ENCODE data around the gene C10orf143.
"Not testable (repeated sequence)": the region's sequence is repeated elsewhere in the genome, so short reads cannot be mapped to it uniquely, and the experiment has no call there.

C10orf143 gene

DNA sequence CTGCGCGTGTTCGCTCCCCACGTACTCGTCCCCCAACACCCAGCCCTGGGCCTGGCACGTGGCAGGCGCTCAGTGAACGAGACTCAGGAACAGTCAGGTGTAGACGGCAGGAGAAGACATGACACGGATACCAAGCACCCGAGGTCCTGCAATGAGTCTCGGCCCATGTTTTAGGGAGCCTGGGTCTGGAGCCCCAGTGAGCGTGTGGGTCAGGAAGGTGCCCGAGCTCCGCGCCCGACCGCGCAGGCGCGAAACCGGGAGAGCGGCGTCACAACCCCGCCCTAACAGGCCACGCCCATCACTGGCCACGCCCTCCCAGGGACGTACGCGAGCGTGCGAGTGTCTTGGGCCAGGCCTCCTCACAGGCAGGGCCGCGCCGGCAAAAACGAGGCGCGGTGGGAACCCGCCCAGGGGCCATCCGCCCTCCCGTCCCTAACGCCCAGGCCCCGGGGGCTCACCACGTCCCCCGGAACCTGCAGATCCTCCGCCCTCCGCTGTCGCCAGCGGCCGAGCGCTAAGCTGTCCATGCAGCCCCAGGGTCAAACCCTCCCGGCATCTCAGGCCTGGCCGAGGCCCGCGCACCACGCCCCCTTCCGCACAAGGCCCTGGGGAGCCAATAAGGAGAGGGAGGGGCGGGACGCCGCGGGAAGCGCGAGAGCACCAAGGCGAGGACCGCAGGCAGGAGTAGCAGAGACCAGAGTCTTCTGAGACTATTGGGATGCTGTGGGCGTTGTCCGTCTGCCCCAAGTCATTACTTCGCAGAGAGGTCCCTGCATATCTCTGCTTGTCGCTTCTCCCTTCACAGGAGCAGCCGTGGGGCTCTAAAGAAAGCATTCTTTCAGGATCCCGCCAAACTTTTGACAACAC is at the start of gene C10orf143:
TSS of gene C10orf143 (minus strand) at position 585 of the 867 bp plus-strand sequence. CDS start at position 527, 58 bp downstream.
- FAIRE-seq: no peak

- FAIRE-seq: no peak
Observed at GRCh38 chr10:130159192-130159794, 48.7 kb upstream of the C10orf143 start.

DNA sequence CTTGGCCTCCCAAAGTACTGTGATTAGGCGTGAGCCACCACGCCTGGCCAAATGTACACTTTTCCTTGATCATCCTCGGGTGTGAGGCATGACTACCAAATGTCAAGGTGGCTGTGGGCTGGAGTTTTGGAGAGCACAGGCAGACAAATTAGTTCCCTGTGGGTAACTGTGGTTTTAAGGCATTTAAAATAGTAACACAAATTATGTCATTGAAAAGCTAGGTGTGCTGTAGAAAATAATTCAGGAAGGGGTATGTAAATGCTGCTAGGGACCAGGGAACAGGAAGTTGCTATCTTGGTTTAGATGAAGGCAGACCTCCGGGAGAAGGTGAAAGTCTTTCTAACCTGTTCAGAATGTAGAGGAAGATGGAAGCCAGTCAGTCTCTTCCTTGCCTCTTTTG is 35.4 kb upstream of the C10orf143 start:
- no peak for FAIRE-seq

- FAIRE-seq: no peak
Observed at GRCh38 chr10:130141878-130142277, 31.2 kb upstream of the C10orf143 start.

GRCh38 chr10:130141460-130141859 is 30.8 kb upstream of the C10orf143 start:
- no peak for FAIRE-seq

GRCh38 chr10:130141038-130141437 is 30.4 kb upstream of the C10orf143 start:
- no peak for FAIRE-seq

- no peak for FAIRE-seq
Observed at GRCh38 chr10:130140425-130140824, 29.8 kb upstream of the C10orf143 start.

DNA sequence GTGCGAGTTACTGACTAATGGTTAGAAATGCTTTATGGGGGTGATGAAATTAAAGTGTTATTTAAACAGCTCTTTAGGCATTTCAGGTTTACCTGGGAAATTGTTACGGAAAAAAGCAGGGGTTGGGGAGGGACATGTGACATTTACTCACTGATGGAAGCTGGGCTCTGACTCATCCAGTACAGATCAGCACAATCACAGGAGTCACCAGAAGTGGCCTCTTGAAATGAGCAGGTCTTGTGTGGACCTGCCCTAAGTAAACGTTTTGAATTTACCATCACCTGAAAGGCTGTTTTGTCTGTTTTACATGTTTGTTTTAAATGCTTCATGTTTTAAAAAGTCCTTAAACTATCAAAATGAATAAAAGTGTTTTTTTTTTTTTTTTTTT is 27.8 kb upstream of the C10orf143 start:
- FAIRE-seq: peak; percentile 81

GRCh38 chr10:130137659-130138478 is 27.2 kb upstream of the C10orf143 start:
- FAIRE-seq: no peak

GRCh38 chr10:130137090-130137448 is 26.4 kb upstream of the C10orf143 start:
- no peak for FAIRE-seq

DNA sequence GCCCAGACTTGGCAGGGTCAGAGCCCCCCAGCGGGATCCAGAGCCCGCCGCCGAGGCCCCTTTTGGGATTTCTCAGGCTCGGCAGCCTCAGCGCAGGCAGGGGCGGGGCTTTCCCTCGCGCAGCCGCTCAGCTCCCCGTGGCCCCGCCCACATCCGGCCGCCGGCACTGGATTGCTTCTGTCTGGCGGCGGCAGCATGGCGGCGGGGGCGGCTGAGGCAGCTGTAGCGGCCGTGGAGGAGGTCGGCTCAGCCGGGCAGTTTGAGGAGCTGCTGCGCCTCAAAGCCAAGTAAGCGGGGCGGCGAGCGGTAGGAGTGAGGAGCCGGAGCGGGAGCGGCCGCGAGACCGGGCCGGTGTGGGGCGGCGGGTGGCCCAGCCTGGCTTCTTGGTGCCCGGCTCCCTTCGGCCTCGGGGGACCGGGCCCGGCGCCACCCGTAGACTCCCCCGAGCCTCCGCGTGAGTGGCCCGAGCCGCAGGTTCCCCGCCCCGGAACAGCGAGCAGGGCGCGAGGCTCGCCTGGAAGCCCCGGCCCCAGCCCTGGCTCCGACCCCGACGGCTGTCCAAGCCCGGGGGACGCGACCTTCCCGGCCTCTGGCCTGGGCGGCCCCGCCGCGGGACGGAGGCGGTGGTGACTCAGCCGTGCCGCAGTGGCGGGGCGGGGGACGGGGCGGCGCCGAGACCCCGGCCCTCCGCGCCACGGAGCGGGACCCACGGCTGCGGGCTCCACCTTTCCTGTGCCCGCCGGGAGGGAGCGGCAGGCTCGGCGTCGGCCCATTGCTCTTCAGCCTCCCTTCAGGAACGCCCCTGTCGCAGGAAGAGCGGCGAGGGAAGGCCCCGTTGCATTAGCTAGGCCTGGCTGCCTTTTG is 25.8 kb upstream of the C10orf143 start, which contains the start of gene GLRX3:
TSS of gene GLRX3 (plus strand) at position 166 of the 864 bp plus-strand sequence. CDS start at position 196, 30 bp downstream.
- FAIRE-seq: no peak

- no peak for FAIRE-seq
Observed at GRCh38 chr10:130135676-130136225, 25.1 kb upstream of the C10orf143 start.

DNA sequence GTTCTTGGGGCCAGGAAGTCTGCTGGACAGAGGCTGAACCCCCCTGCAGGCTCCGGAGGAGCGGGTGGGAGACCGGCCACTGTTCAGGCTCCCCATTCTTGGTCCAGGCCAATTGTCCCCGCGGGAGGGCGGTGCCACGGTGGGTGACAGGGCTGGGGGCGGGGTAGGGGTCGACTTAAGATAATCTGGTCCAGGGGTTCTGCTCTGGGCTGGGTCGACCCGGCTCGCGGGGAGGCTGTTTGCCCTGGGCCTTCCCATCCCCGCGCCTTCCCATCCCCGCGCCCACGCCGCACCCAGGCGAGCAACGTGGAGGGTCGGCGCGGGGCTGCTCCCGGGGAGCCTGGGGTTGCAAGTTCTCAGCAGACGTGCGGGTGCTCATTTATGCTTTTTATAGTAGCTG is 18.3 kb upstream of the C10orf143 start:
- FAIRE-seq: no peak

DNA sequence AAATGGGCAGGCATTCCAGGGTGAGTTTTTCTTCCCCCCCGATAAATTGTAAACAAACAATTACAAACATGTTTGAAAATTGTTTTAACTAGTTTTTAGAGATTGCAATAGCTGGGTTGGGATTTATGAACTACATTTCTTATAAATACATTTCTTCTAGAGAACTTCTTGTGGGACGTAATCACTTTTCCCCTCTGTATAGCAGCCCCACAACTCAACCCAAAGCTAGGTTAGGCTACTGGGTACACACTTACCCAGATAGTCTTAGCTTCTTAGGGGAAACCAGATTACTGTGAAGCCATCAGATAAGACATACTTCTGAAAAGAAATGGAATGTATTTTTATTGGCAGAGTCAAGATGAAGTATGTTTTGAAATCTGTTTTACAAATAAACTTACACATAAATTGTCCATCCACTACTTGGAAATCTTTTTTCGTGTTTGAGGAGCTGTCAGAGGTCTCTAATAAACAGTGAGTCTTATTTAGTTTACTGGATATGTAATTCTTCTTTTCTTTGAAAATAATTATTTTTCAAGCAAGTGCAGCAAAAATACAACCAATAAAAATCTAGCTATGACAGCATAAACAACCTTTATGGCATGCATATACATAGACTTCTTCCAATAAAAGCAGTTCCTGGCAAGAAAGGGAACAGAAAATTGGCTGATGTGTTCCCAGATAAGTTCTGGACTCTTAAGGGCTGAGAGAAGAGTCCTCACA is 17.6 kb upstream of the C10orf143 start:
- no peak for FAIRE-seq

- peak; percentile 13 for FAIRE-seq
Observed at GRCh38 chr10:130127364-130128061, 16.9 kb upstream of the C10orf143 start.

GRCh38 chr10:130121486-130122079 is 11.0 kb upstream of the C10orf143 start:
- no peak for FAIRE-seq

DNA sequence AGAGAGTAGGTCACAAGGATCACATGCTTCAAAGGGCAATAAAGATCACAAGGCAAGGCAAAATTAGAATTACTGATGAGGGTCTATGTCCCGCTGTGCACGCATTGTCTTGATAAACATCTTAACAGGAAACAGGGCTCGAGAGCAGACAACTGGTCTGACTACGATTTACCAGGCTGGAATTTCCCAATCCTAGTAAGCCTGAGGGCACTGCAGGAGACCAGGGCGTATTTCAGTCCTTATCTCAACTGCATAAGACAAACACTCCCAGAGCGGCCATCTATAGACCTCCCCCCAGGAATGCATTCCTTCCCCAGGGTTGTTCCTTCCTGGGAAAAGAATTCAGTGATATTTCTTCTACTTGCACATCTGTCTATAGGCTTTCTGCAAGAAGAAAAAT is 6.9 kb upstream of the C10orf143 start:
- FAIRE-seq: not testable (repeated sequence)

DNA sequence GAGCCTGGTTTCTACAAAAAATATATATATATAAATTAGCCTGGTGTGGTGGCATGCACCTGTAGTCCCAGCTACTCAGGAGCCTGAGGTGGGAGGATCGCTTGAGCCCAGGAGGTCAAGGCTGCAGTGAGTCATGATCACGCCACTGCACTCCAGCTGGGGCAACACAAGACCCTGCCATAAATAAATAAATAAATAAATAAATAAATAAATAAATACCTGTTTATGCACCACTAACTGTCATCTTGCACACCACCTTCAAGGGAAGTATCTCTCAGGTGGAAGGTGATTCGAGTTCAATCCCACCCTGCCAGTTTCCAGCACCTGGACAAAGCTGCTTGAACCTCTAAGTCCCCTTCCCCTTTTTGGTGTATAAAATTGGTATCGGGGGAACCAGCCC is 6.3 kb upstream of the C10orf143 start:
- not testable (repeated sequence) for FAIRE-seq

- FAIRE-seq: no peak
Observed at GRCh38 chr10:130112821-130113220, 2.2 kb upstream of the C10orf143 start.

DNA sequence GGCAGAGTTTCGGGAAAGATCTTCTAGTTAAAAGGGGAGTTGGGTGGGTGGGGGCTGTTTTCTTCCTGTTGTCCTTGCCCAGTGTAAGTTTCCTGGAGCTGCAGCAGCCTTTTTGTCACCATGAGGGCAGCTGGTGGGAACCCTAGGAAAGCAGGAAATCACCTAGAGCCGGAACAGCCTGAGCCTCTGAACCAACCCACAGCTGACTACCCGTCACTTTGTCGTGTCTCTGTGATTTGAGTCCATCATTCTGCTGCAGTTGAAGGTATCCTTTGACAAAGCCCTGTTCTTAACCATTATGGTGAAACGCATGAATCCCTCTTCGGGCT is 1.2 kb upstream of the C10orf143 start:
- FAIRE-seq: no peak

All from islet of Langerhans (tissue), 1 donor.